ENCODE data around the gene BMPR1B.

DNA sequence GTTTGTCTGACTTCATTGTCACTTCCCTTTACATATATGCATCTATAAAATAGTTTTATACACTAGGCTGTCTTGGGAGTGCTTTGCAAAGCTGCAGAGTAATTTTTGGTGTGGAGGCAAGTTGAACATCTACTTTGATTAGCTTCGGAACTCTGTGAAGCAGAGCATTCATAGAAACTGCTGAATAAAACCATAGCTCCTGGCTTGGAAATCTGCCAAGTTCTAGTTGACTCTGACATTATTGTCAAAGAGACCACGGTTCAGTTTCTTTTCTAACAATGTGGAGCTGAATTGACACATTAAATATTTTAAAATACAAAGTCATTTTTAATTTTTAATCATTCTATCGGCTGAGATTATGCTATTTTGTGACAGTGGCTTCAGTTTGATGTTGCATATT lies 335.0 kb downstream of the BMPR1B start:
- TF ChIP-seq, protein P1, sequence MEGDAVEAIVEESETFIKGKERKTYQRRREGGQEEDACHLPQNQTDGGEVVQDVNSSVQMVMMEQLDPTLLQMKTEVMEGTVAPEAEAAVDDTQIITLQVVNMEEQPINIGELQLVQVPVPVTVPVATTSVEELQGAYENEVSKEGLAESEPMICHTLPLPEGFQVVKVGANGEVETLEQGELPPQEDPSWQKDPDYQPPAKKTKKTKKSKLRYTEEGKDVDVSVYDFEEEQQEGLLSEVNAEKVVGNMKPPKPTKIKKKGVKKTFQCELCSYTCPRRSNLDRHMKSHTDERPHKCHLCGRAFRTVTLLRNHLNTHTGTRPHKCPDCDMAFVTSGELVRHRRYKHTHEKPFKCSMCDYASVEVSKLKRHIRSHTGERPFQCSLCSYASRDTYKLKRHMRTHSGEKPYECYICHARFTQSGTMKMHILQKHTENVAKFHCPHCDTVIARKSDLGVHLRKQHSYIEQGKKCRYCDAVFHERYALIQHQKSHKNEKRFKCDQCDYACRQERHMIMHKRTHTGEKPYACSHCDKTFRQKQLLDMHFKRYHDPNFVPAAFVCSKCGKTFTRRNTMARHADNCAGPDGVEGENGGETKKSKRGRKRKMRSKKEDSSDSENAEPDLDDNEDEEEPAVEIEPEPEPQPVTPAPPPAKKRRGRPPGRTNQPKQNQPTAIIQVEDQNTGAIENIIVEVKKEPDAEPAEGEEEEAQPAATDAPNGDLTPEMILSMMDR (IDR thresholded peaks at IDR 0.05; ENCODE audit: insufficient read depth, low read length): no peak
- TF ChIP-seq GABPA (IDR thresholded peaks at IDR 0.05; ENCODE audit: low read depth): no peak

Measured in HL-60 (cell line).